ENCODE data around the gene LRMDA.
"Not testable (repeated sequence)": the region's sequence is repeated elsewhere in the genome, so short reads cannot be mapped to it uniquely, and the experiment has no call there.

LRMDA gene

DNA sequence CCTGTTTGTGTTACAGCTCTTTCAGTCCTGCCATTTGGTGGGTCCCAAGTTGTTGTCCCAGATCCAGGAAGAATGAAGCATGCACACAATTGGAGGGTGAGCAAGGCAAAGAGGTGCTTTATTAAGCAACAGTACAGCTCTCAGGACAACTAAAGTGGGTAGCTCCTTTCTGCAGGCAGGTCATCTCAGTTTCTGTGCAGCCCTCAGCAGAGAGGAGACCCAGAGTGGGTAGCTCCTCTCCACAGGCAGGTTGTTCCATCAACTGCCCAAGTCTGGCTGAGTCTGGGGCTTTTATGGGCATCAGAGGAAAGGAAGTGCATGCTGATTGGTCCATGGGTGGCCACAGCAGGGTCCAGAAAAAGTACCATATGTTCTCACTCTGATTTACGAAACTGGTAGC lies 624.5 kb downstream of the LRMDA start:
- TF ChIP-seq, protein P1, sequence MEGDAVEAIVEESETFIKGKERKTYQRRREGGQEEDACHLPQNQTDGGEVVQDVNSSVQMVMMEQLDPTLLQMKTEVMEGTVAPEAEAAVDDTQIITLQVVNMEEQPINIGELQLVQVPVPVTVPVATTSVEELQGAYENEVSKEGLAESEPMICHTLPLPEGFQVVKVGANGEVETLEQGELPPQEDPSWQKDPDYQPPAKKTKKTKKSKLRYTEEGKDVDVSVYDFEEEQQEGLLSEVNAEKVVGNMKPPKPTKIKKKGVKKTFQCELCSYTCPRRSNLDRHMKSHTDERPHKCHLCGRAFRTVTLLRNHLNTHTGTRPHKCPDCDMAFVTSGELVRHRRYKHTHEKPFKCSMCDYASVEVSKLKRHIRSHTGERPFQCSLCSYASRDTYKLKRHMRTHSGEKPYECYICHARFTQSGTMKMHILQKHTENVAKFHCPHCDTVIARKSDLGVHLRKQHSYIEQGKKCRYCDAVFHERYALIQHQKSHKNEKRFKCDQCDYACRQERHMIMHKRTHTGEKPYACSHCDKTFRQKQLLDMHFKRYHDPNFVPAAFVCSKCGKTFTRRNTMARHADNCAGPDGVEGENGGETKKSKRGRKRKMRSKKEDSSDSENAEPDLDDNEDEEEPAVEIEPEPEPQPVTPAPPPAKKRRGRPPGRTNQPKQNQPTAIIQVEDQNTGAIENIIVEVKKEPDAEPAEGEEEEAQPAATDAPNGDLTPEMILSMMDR (conservative IDR thresholded peaks at IDR 0.05; ENCODE audit: low read depth, low read length) = no peak
- Histone ChIP-seq H3K4me2 (no peak overlapping the region), H2AFZ (ENCODE audit: low read depth) (no peak overlapping the region)

DNA sequence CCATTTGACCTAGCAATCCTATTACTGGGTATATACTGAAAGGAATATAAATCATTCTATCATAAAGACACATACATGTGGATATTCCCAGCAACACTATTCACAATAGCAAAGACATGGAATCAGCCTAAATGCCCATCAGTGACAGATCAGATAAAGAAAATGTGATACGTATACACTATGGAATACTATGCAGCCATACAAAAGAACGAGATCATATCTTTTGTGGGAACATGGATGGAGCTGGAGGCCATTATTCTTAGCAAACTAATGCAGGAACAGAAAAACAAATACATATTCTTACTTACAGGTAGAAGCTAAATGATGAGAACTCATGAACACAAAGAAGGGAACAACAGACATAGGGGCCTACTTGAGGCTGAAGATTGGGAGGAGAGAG lies 629.6 kb downstream of the LRMDA start:
- not testable (repeated sequence) for H2AFZ ChIP-seq (ENCODE audit: low read depth); H3K4me2 ChIP-seq; H3K79me2 ChIP-seq (ENCODE audit: insufficient read depth, low read depth); H3K36me3 ChIP-seq (ENCODE audit: insufficient read depth); H3K4me1 ChIP-seq (ENCODE audit: low read depth, poor library complexity, severe bottlenecking); H3K9ac ChIP-seq; H4K20me1 ChIP-seq (ENCODE audit: insufficient read depth); H3K27me3 ChIP-seq (ENCODE audit: insufficient read depth, low read depth); H3K4me3 ChIP-seq (IDR thresholded peaks at IDR 0.05; ENCODE audit: insufficient read depth, low read depth, low read length); H3K27ac ChIP-seq

More for the DNA sequence above, 624.5 kb downstream of the LRMDA start:
- Histone ChIP-seq H3K27me3 (ENCODE audit: insufficient read depth, low read depth) (no peaks in the 10 kb centered on the region), H3K4me3 (IDR thresholded peaks at IDR 0.05; ENCODE audit: insufficient read depth, low read depth, low read length) (no peak overlapping the region), H3K9ac (no peak overlapping the region), H3K4me1 (ENCODE audit: low read depth, poor library complexity, severe bottlenecking) (no peaks in the 10 kb centered on the region), H3K36me3 (ENCODE audit: insufficient read depth) (no peaks in the 10 kb centered on the region), H3K79me2 (ENCODE audit: insufficient read depth, low read depth) (no peaks in the 10 kb centered on the region), H3K27ac (no peak overlapping the region), H4K20me1 (ENCODE audit: insufficient read depth) (no peaks in the 10 kb centered on the region)

DNA sequence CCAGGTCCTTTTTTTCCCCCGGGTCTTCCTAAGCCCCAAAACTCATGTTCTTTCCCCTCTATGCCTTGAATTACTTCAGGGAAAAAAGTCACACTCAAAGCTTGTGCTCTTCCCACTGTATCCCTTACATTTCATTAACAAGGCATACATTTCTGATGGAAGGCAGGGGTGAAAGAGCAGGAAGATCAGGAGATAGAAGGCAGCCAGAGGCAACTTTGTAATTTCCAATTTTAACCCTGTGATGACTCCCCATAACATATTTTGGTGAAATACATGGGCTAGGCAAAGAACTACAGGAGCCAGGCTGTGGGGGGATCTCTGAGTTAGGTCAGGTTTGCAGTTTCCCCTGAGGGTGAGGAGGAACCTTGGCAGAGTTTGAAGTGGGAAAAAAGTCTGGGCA lies 635.0 kb downstream of the LRMDA start:
- H2AFZ ChIP-seq (ENCODE audit: low read depth) = no peak overlapping the region
- H3K4me2 ChIP-seq = no peak overlapping the region
- no peak overlapping the region for H3K27ac ChIP-seq
- no peak overlapping the region for H3K4me3 ChIP-seq (IDR thresholded peaks at IDR 0.05; ENCODE audit: insufficient read depth, low read depth, low read length)
- H3K4me1 ChIP-seq (ENCODE audit: low read depth, poor library complexity, severe bottlenecking) = no peaks in the 10 kb centered on the region
- no peaks in the 10 kb centered on the region for H3K27me3 ChIP-seq (ENCODE audit: insufficient read depth, low read depth)
- no peaks in the 10 kb centered on the region for H3K79me2 ChIP-seq (ENCODE audit: insufficient read depth, low read depth)
- H3K9ac ChIP-seq = no peak overlapping the region
- TF ChIP-seq, protein P1 (conservative IDR thresholded peaks at IDR 0.05; ENCODE audit: low read depth, low read length) = no peak
- no peaks in the 10 kb centered on the region for H3K36me3 ChIP-seq (ENCODE audit: insufficient read depth)
- no peaks in the 10 kb centered on the region for H4K20me1 ChIP-seq (ENCODE audit: insufficient read depth)

DNA sequence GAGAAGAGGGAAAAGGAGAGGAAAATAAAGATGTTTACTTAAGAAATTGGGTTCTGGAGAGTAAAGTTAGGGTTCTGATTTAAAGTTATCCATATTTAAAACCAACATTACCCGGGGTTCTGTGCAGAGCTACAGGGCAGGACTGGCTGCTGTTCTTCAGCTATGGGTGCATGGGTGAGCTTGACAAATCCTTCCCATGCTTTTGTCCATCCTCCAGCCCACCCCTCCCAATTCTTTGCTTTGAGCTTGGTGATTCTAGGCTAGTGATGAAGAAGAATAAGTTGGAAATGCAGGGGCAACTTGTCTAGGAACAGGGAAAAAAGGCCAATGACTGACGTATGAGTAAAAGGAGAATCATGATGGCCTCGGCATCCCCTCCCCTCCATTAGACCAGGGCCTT lies 636.0 kb downstream of the LRMDA start:
- no peak overlapping the region for H3K4me2 ChIP-seq
- no peak overlapping the region for H2AFZ ChIP-seq (ENCODE audit: low read depth)
- no peaks in the 10 kb centered on the region for H4K20me1 ChIP-seq (ENCODE audit: insufficient read depth)
- H3K27me3 ChIP-seq (ENCODE audit: insufficient read depth, low read depth) = no peaks in the 10 kb centered on the region
- no peak overlapping the region for H3K9ac ChIP-seq
- H3K36me3 ChIP-seq (ENCODE audit: insufficient read depth) = no peaks in the 10 kb centered on the region
- H3K79me2 ChIP-seq (ENCODE audit: insufficient read depth, low read depth) = no peaks in the 10 kb centered on the region
- no peak overlapping the region for H3K4me3 ChIP-seq (IDR thresholded peaks at IDR 0.05; ENCODE audit: insufficient read depth, low read depth, low read length)
- H3K27ac ChIP-seq = no peak overlapping the region
- no peaks in the 10 kb centered on the region for H3K4me1 ChIP-seq (ENCODE audit: low read depth, poor library complexity, severe bottlenecking)
- TF ChIP-seq, protein P1 (conservative IDR thresholded peaks at IDR 0.05; ENCODE audit: low read depth, low read length) = no peak

DNA sequence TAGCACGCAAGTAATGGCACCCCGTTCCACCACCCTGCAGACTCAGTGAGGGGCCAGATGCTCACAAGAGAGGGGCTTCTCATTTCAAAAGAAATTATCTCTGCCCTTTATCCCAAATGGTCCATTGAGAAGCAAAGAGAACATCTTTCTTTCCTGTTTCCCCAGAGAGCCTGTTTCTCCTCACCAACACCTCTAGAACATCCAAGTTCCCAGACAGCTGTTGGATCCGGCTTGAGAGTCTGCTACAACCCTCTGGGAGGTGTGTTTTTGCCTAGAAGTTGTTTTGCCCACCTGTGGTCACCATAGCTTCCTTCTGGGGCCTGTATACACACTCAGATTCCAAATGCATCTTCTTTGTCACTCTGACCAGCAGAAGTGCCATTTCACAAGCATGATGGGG lies 637.4 kb downstream of the LRMDA start:
- Histone ChIP-seq H2AFZ (ENCODE audit: low read depth) (no peak overlapping the region), H3K79me2 (ENCODE audit: insufficient read depth, low read depth) (no peaks in the 10 kb centered on the region), H3K4me1 (ENCODE audit: low read depth, poor library complexity, severe bottlenecking) (no peaks in the 10 kb centered on the region), H3K36me3 (ENCODE audit: insufficient read depth) (no peaks in the 10 kb centered on the region), H3K27ac (no peak overlapping the region), H3K9ac (no peak overlapping the region), H3K27me3 (ENCODE audit: insufficient read depth, low read depth) (no peaks in the 10 kb centered on the region), H3K4me3 (IDR thresholded peaks at IDR 0.05; ENCODE audit: insufficient read depth, low read depth, low read length) (no peak overlapping the region), H4K20me1 (ENCODE audit: insufficient read depth) (no peaks in the 10 kb centered on the region), H3K4me2 (no peak overlapping the region)
- TF ChIP-seq, protein P1 (conservative IDR thresholded peaks at IDR 0.05; ENCODE audit: low read depth, low read length) = no peak
